IPS-18a (cell line): ENCODE measurements around the gene NINJ2.

Experiments
- H3K27ac ChIP-seq: one replicate; pipeline ENCODE4 v1.5.1; 2013; ENCODE audit warnings: low read length
- H3K27me3 ChIP-seq: one replicate; pipeline ENCODE4 v1.6.1; 2013; ENCODE audit warnings: mild to moderate bottlenecking, low read length; ENCODE audit not compliant: control insufficient read depth, insufficient read depth
- H3K36me3 ChIP-seq: one replicate; pipeline ENCODE4 v1.6.1; 2013; ENCODE audit warnings: low read depth, low read length; ENCODE audit not compliant: control insufficient read depth
- H3K4me1 ChIP-seq: one replicate; pipeline ENCODE4 v1.6.1; 2013; ENCODE audit warnings: low read depth, low read length; ENCODE audit not compliant: control insufficient read depth
- H3K4me3 ChIP-seq: one replicate; pipeline ENCODE4 v1.5.1; 2013; ENCODE audit warnings: low read length
- H3K9ac ChIP-seq: one replicate; pipeline ENCODE4 v1.6.1; 2013; ENCODE audit warnings: mild to moderate bottlenecking, low read length, moderate library complexity
- H3K9me3 ChIP-seq: one replicate; pipeline ENCODE4 v1.6.1; 2013; ENCODE audit warnings: low read depth, low read length; ENCODE audit not compliant: control insufficient read depth

Gene NINJ2

GRCh38 chr12:693934-694533 lies 30.8 kb upstream of the NINJ2 start:
- Histone ChIP-seq H3K4me3 (no peak overlapping the region), H3K9me3 (peaks cover 5% of the 10 kb centered on the region), H3K27me3 (no peaks in the 10 kb centered on the region), H3K9ac (no peak overlapping the region), H3K27ac (no peak overlapping the region), H3K36me3 (no peaks in the 10 kb centered on the region), H3K4me1 (no peaks in the 10 kb centered on the region)

DNA sequence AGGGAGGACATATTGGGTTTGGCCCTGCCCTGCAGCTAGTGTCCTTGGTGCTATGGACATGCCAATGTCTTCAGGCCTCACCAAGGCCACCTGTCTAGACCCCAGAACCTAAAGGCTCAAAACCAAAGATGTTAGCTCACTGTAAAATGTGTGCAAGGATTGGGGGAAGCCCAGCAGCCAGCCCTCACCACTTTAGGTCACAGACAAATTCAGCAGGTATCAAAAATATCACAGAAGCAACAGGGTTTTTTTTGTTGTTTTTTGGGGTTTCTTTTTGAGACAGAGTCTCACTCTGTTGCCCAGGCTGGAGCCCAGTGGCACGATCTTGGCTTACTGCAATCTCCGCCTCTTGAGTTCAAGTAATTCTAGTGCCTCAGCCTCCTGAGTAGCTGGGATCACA lies 29.0 kb upstream of the NINJ2 start:
- no peak overlapping the region for H3K4me3 ChIP-seq
- H3K36me3 ChIP-seq: no peaks in the 10 kb centered on the region
- no peaks in the 10 kb centered on the region for H3K4me1 ChIP-seq
- H3K27ac ChIP-seq: no peak overlapping the region
- H3K9me3 ChIP-seq: no peaks in the 10 kb centered on the region
- H3K27me3 ChIP-seq: no peaks in the 10 kb centered on the region
- H3K9ac ChIP-seq: no peak overlapping the region

DNA sequence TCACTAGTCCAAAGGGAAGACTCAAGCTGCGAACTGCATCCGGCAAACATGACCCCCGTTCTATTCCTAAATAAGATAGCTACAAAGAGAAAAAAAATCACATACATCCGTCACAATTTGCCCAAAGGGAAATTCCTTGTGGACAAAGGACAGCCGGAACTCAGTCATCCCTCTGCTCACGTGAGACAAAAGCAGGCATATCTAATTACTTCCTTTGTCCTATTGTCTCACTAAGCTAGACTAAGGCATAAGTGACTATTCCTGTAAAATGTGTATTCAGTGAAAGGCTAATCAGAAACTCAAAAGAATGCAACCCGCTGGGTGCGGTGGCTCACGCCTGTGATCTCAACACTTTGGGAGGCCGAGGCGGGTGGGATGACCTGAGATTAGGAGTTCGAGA lies 27.2 kb upstream of the NINJ2 start:
- Histone ChIP-seq H3K9ac (no peak overlapping the region), H3K9me3 (no peaks in the 10 kb centered on the region), H3K4me1 (no peaks in the 10 kb centered on the region), H3K27me3 (no peaks in the 10 kb centered on the region), H3K27ac (no peak overlapping the region), H3K4me3 (no peak overlapping the region), H3K36me3 (no peaks in the 10 kb centered on the region)

GRCh38 chr12:685388-685787 lies 22.1 kb upstream of the NINJ2 start:
- no peaks in the 10 kb centered on the region for H3K36me3 ChIP-seq
- H3K27me3 ChIP-seq: no peaks in the 10 kb centered on the region
- H3K9me3 ChIP-seq: no peaks in the 10 kb centered on the region
- no peak overlapping the region for H3K9ac ChIP-seq
- H3K4me3 ChIP-seq: no peak overlapping the region
- H3K4me1 ChIP-seq: no peaks in the 10 kb centered on the region
- H3K27ac ChIP-seq: no peak overlapping the region

DNA sequence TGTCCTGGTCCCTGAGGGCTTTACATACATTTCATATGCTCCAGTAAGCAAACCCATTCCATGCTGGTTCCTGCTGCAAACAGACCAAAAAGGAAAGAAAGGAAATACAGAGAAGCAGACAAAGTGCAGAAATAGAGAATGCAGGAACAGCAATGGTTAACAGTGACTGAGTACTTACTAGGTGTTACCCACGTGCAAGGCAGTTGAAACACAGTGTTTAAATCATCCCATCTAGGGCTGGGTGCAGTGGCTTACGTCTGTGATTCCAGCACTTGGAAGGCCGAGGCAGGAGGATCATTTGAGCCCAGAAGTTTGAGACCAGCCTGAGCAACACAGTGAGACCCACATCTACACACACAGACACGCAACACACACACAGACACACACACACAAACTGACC lies 21.2 kb upstream of the NINJ2 start:
- no peak overlapping the region for H3K27ac ChIP-seq
- no peaks in the 10 kb centered on the region for H3K27me3 ChIP-seq
- H3K4me3 ChIP-seq: no peak overlapping the region

DNA sequence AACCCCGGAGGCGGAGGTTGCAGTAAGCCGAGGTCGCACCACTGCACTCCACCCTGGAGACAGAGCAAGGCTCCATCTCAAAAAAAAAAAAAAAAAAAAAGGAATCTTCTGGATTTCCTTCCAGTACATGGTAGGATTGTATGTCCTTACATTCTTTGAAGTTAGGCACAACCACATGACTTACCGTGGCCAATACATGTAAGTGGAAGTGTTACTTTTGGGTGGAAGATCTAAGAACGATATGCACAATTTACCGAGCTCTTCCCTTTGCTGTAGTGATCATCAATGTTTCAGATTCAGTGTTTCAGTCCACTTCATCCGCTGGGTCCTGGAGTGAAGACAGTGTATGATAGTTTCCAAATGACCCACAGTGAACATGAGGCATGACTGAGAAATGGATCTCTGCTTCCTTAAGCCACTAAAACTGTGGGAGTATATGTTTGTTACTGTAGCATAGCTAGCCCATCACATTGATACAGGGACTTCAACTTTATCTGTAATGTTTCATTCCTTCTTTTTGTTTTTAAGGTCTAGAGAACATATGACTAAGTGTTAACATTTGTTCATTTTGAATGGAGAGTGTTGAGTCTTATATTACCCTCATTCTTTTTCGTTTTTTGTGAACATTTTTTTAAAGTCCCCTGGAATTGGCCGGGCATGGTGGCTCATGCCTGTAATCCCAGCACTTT lies 18.5 kb upstream of the NINJ2 start:
- H3K4me3 ChIP-seq: no peak overlapping the region
- no peak overlapping the region for H3K9ac ChIP-seq
- H3K27me3 ChIP-seq: no peaks in the 10 kb centered on the region
- H3K36me3 ChIP-seq: no peaks in the 10 kb centered on the region
- no peaks in the 10 kb centered on the region for H3K4me1 ChIP-seq
- no peaks in the 10 kb centered on the region for H3K9me3 ChIP-seq
- no peak overlapping the region for H3K27ac ChIP-seq

More for the DNA sequence above, 21.2 kb upstream of the NINJ2 start:
- no peaks in the 10 kb centered on the region for H3K9me3 ChIP-seq
- H3K9ac ChIP-seq: no peak overlapping the region
- H3K36me3 ChIP-seq: no peaks in the 10 kb centered on the region
- H3K4me1 ChIP-seq: no peaks in the 10 kb centered on the region

DNA sequence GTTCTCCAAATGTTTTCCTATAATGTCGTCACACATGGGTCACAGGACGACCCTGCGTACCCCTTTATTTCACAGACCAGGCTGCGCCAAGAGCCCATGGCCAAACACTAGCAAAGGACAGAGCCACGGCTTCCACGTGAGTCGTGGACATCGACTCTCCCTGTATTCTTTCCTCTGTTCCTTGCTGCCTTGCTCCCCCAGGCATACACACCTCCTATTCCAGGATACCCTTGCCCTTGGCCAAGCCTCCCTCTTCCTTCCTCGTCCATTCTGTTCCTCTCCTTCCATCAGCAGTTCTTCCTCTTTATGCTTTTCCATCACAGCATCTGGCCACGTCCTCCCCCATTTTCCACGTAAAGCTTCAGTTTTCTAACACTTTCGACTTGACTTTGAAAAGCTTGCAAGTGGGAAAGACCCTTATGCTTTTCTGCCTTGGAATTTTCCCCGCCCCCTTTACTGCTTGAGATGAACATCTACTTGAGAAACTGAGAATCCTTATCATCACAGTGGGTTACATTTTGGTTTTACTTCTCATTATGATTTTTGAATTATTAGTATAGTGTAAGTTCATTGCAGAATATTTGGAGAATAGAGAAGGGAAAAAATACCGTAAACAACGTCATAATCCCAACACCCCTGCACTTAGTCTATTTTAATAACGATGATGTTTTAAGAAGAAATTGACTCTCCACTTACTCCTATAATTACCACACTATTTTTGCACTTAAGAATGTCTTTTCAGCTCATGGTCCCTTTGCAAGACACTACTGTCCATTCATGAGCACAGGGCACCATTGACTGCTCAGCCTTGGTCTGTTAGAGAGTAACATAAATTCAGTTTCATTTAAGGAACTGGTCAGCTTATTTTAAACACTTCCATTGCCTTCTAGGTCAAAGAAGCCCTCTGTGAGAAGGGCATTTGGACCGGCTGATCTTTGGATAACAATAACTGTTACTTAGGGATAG lies 15.8 kb upstream of the NINJ2 start:
- Histone ChIP-seq H3K36me3 (no peaks in the 10 kb centered on the region), H3K4me1 (no peaks in the 10 kb centered on the region), H3K27ac (no peak overlapping the region), H3K27me3 (no peaks in the 10 kb centered on the region), H3K4me3 (no peak overlapping the region), H3K9ac (no peak overlapping the region), H3K9me3 (no peaks in the 10 kb centered on the region)

DNA sequence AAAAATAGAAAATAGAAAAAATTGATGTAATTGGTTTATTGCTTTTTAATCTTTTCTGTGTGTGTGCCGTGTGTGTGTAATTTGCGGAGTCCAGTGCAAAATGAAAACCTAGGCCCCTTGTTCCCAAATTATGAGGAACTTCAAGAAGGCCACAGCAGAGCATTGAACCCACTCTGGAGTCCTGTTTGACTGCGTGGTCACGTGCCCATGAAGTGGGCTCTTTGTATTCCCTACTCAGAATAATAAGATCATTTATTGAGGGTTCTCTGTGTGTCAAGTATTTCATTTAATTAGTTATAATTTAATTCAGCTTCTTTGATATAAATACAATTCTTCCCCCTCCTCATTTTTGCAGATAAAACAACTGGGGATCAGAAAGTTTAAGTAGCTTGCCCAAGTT lies 12.3 kb upstream of the NINJ2 start:
- H3K36me3 ChIP-seq: no peaks in the 10 kb centered on the region
- H3K9ac ChIP-seq: no peak overlapping the region
- H3K27me3 ChIP-seq: no peaks in the 10 kb centered on the region
- H3K4me3 ChIP-seq: no peak overlapping the region
- no peaks in the 10 kb centered on the region for H3K9me3 ChIP-seq
- H3K27ac ChIP-seq: no peak overlapping the region
- no peaks in the 10 kb centered on the region for H3K4me1 ChIP-seq

- no peaks in the 10 kb centered on the region for H3K27me3 ChIP-seq
- H3K27ac ChIP-seq: no peak overlapping the region
- H3K9me3 ChIP-seq: no peaks in the 10 kb centered on the region
- H3K4me1 ChIP-seq: no peaks in the 10 kb centered on the region
- no peak overlapping the region for H3K4me3 ChIP-seq
- no peak overlapping the region for H3K9ac ChIP-seq
- H3K36me3 ChIP-seq: no peaks in the 10 kb centered on the region
These were observed 11.1 kb upstream of the NINJ2 start for GRCh38 chr12:674272-674781.

DNA sequence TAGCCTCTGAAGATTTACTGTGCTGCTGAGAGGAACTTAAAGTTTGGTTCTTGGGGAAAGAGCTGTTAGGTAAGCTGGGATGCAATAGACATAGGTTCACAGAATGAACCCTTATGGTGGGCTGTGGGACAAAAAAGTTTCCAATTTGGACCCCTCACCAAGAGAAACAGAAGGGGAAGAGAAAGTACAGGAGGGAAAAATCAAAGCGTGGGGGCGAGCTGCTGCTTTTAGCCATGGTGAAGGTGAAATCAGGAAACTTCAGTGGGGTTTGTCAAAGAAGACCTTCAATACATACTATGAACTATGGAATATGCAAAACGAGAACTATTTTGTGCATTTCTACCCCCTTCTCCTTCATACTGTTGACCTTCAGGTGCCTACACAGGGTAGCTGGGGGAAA lies 10.6 kb upstream of the NINJ2 start:
- no peaks in the 10 kb centered on the region for H3K27me3 ChIP-seq
- H3K27ac ChIP-seq: no peak overlapping the region
- H3K4me3 ChIP-seq: no peak overlapping the region
- no peaks in the 10 kb centered on the region for H3K9me3 ChIP-seq
- H3K36me3 ChIP-seq: no peaks in the 10 kb centered on the region
- no peak overlapping the region for H3K9ac ChIP-seq
- H3K4me1 ChIP-seq: no peaks in the 10 kb centered on the region

DNA sequence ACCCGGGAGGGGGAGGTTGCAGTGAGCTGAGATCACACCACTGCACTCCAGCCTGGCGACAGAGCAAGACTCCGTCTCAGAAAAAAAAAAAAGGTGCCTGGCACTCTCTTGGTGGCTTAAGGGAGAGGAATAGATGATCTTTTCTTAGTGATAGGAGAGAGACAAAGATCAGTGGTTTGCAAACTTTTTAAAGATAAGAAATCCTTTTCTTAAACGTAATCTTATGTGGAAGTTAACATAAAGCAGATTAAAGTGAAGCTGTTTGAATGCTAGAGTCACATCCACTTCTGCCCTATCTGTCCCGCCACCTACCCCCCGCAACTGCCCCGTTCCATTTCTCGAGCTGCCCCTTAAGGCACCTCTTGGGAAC lies 6.3 kb upstream of the NINJ2 start:
- Histone ChIP-seq H3K27ac (no peak overlapping the region), H3K9ac (no peak overlapping the region), H3K4me3 (no peak overlapping the region), H3K36me3 (no peaks in the 10 kb centered on the region), H3K4me1 (peaks cover 2% of the 10 kb centered on the region), H3K9me3 (no peaks in the 10 kb centered on the region), H3K27me3 (no peaks in the 10 kb centered on the region)
